ENCODE data around the gene FOSB. TPM values are rescaled to one million over a fixed set of nuclear protein-coding genes. Genes with fewer than 3 reads are reported as not detected.

Gene FOSB
- total and polyA plus RNA-seq, 2 donors from 2014 or later: 0.73 to 0.98 TPM

- no peak for FAIRE-seq
- H3K9ac ChIP-seq (ENCODE audit: low read length in 3 of 3): no peak overlapping the region
- H3K4me1 ChIP-seq (ENCODE audit: control insufficient read depth in 2 of 3, insufficient read depth in 2 of 3, low read depth in 1 of 3, low read length in 3 of 3): no peaks in the 10 kb centered on the region
- H3K9me3 ChIP-seq (ENCODE audit: control insufficient read depth in 2 of 3, insufficient read depth in 1 of 3, low read length in 3 of 3): no peaks in the 10 kb centered on the region
- no peak for TF ChIP-seq CTCF (IDR thresholded peaks at IDR 0.05; ENCODE audit: borderline replicate concordance, extremely low read depth, insufficient read depth)
- peak in 1 of 5 donors; percentile 75 for DNase-seq
- H3K27ac ChIP-seq (ENCODE audit: low read depth in 2 of 2, low read length in 2 of 2): no peak overlapping the region
- peaks cover 5 to 13% (median 6%) of the 10 kb centered on the region in 3 donors for H3K36me3 ChIP-seq (ENCODE audit: control insufficient read depth in 2 of 3, insufficient read depth in 3 of 3, low read length in 3 of 3)
- no peak overlapping the region for H3K4me3 ChIP-seq (ENCODE audit: low read length in 3 of 3)
- intact Hi-C loops (cut with DNase I): no loop called here
- H3K27me3 ChIP-seq (ENCODE audit: control insufficient read depth, insufficient read depth, low read length): no peaks in the 10 kb centered on the region
These were observed 54.5 kb downstream of the FOSB start for GRCh38 chr19:45522010-45522941.

DNA sequence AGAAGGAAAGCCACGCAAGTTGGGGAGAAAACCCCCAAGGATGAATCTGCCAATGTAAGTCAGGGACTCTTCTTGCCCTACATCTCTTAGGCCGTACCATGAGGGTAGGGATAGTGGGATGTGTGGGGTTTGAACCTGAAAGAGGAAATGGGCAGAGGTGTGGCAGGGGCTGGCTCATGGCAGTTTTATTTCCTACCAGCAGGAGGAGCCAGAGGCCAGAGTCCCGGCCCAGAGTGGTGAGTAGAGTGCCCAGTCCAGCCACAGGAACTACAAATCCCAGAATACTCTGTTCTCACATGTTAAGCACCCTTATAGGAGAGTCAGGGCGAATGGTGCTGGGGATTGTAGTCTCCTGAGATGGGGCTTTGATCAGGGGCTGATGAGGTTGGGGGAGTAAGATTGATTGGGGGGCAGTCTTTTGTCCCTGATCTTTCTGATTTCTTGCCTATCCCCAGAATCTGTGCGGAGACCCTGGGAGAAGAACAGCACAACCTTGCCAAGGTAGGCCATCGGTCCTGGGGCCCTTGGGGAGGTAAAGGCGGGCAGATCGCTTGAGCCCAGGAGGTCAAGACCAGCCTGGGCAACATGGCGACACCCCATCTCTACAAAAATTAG is 56.0 kb downstream of the FOSB start:
- TF ChIP-seq CTCF (IDR thresholded peaks at IDR 0.05; ENCODE audit: borderline replicate concordance, extremely low read depth, insufficient read depth): peak; percentile 92
- Histone ChIP-seq H3K36me3 (ENCODE audit: control insufficient read depth in 2 of 3, insufficient read depth in 3 of 3, low read length in 3 of 3) (peaks cover 5 to 13% (median 6%) of the 10 kb centered on the region in 3 donors), H3K9me3 (ENCODE audit: control insufficient read depth in 2 of 3, insufficient read depth in 1 of 3, low read length in 3 of 3) (no peaks in the 10 kb centered on the region), H3K4me3 (ENCODE audit: low read length in 3 of 3) (no peak overlapping the region), H3K4me1 (ENCODE audit: control insufficient read depth in 2 of 3, insufficient read depth in 2 of 3, low read depth in 1 of 3, low read length in 3 of 3) (peaks cover 0 to 3% (median 0%) of the 10 kb centered on the region in 3 donors), H3K27ac (ENCODE audit: low read depth in 2 of 2, low read length in 2 of 2) (no peak overlapping the region), H3K27me3 (ENCODE audit: control insufficient read depth, insufficient read depth, low read length) (no peaks in the 10 kb centered on the region), H3K9ac (ENCODE audit: low read length in 3 of 3) (no peak overlapping the region)
- DNase-seq: peak; percentile 87 to 95 (median 88)
- FAIRE-seq: peak; percentile 33
- intact Hi-C loops (cut with DNase I): no loop called here

DNA sequence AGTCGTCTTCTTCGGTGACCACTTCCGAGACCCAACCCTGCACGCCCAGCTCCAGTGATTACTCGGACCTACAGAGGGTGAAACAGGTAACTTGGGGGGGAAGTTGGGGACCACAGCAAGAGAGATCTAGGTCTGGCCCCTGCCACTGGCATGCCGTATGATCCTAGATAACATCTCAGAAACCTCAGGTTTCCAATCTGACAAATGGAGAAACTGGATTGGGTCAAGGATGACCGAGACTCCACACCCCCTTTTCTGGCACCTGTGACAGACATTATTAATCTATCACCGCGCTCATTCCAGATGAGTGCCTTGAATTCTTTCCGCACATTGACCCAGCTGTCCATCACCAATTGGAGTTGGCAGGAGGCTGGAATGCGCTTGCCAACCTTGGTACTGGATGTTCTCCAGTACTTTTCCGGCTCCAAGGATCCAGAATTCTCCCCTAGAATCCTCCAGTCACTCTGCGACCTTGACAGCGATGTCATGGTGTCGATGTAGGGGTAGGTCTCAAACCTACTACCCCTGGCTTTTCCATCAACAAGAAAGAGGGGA is 56.9 kb downstream of the FOSB start:
- H3K4me1 ChIP-seq (ENCODE audit: control insufficient read depth in 2 of 3, insufficient read depth in 2 of 3, low read depth in 1 of 3, low read length in 3 of 3): peaks cover 0 to 7% (median 0%) of the 10 kb centered on the region in 3 donors
- no peak overlapping the region for H3K4me3 ChIP-seq (ENCODE audit: low read length in 3 of 3)
- H3K27ac ChIP-seq (ENCODE audit: low read depth in 2 of 2, low read length in 2 of 2): peak overlapping the region in 1 of 2 donors; percentile 40
- FAIRE-seq: no peak
- H3K27me3 ChIP-seq (ENCODE audit: control insufficient read depth, insufficient read depth, low read length): peaks cover 2% of the 10 kb centered on the region
- no peak for DNase-seq
- no peak overlapping the region for H3K9ac ChIP-seq (ENCODE audit: low read length in 3 of 3)
- H3K9me3 ChIP-seq (ENCODE audit: control insufficient read depth in 2 of 3, insufficient read depth in 1 of 3, low read length in 3 of 3): no peaks in the 10 kb centered on the region
- H3K36me3 ChIP-seq (ENCODE audit: control insufficient read depth in 2 of 3, insufficient read depth in 3 of 3, low read length in 3 of 3): peaks cover 5 to 13% (median 6%) of the 10 kb centered on the region in 3 donors
- intact Hi-C loops (cut with DNase I): no loop called here
- no peak for TF ChIP-seq CTCF (IDR thresholded peaks at IDR 0.05; ENCODE audit: borderline replicate concordance, extremely low read depth, insufficient read depth)

Small RNA genes lying within 50 kb of the gene (microRNA-seq; reads per million reads assigned to microRNA genes)
- not detected for gene MIR6088

Other genes with a start within 250 kb of the FOSB start
- 19.0 TPM for gene EXOC3L2, start 222.6 kb upstream of the FOSB start, total RNA-seq
- gene EXOC3L2, start 222.6 kb upstream of the FOSB start, polyA plus RNA-seq (ENCODE audit: insufficient read depth, low read depth, low replicate concordance): 15.4 TPM
- 29.7 TPM for gene MARK4, start 216.7 kb upstream of the FOSB start, total RNA-seq
- 13.6 TPM for gene MARK4, start 216.7 kb upstream of the FOSB start, polyA plus RNA-seq (ENCODE audit: insufficient read depth, low read depth, low replicate concordance)
- not detected for gene CKM, start 145.1 kb upstream of the FOSB start, total RNA-seq
- 1.3 TPM for gene CKM, start 145.1 kb upstream of the FOSB start, polyA plus RNA-seq (ENCODE audit: insufficient read depth, low read depth, low replicate concordance)
- gene KLC3, start 127.2 kb upstream of the FOSB start, total RNA-seq: 3.3 TPM
- 4.5 TPM for gene KLC3, start 127.2 kb upstream of the FOSB start, polyA plus RNA-seq (ENCODE audit: insufficient read depth, low read depth, low replicate concordance)
- 19.0 TPM for gene ERCC2, start 97.4 kb upstream of the FOSB start, total RNA-seq
- gene ERCC2, start 97.4 kb upstream of the FOSB start, polyA plus RNA-seq (ENCODE audit: insufficient read depth, low read depth, low replicate concordance): 16.7 TPM
- 32.4 TPM for gene PPP1R13L, start 62.9 kb upstream of the FOSB start, total RNA-seq
- gene PPP1R13L, start 62.9 kb upstream of the FOSB start, polyA plus RNA-seq (ENCODE audit: insufficient read depth, low read depth, low replicate concordance): 21.4 TPM
- gene POLR1G, start 61.4 kb upstream of the FOSB start, total RNA-seq: 3.9 TPM
- 2.4 TPM for gene POLR1G, start 61.4 kb upstream of the FOSB start, polyA plus RNA-seq (ENCODE audit: insufficient read depth, low read depth, low replicate concordance)
- gene ERCC1, start 44.1 kb upstream of the FOSB start, total RNA-seq: 60.8 TPM
- 107 TPM for gene ERCC1, start 44.1 kb upstream of the FOSB start, polyA plus RNA-seq (ENCODE audit: insufficient read depth, low read depth, low replicate concordance)
- 7.3 TPM for gene RTN2, start 29.1 kb downstream of the FOSB start, total RNA-seq
- 8.2 TPM for gene RTN2, start 29.1 kb downstream of the FOSB start, polyA plus RNA-seq (ENCODE audit: insufficient read depth, low read depth, low replicate concordance)
- gene PPM1N, start 30.4 kb downstream of the FOSB start, total RNA-seq: 2.2 TPM
- gene PPM1N, start 30.4 kb downstream of the FOSB start, polyA plus RNA-seq (ENCODE audit: insufficient read depth, low read depth, low replicate concordance): 0.69 TPM
- 105 TPM for gene VASP, start 39.5 kb downstream of the FOSB start, total RNA-seq
- gene VASP, start 39.5 kb downstream of the FOSB start, polyA plus RNA-seq (ENCODE audit: insufficient read depth, low read depth, low replicate concordance): 36.3 TPM
- 19.1 TPM for gene OPA3, start 116.8 kb downstream of the FOSB start, total RNA-seq
- 8.1 TPM for gene OPA3, start 116.8 kb downstream of the FOSB start, polyA plus RNA-seq (ENCODE audit: insufficient read depth, low read depth, low replicate concordance)
- gene GPR4, start 134.2 kb downstream of the FOSB start, total RNA-seq: 9.7 TPM
- gene GPR4, start 134.2 kb downstream of the FOSB start, polyA plus RNA-seq (ENCODE audit: insufficient read depth, low read depth, low replicate concordance): 6.8 TPM
- 93.8 TPM for gene EML2, start 171.4 kb downstream of the FOSB start, total RNA-seq
- 36.6 TPM for gene EML2, start 171.4 kb downstream of the FOSB start, polyA plus RNA-seq (ENCODE audit: insufficient read depth, low read depth, low replicate concordance)
- gene GIPR, start 200.2 kb downstream of the FOSB start, total RNA-seq: 3.3 TPM
- gene GIPR, start 200.2 kb downstream of the FOSB start, polyA plus RNA-seq (ENCODE audit: insufficient read depth, low read depth, low replicate concordance): 0.65 TPM
- 252 TPM for gene SNRPD2, start 224.0 kb downstream of the FOSB start, total RNA-seq
- gene SNRPD2, start 224.0 kb downstream of the FOSB start, polyA plus RNA-seq (ENCODE audit: insufficient read depth, low read depth, low replicate concordance): 358 TPM
- 8.0 TPM for gene QPCTL, start 224.7 kb downstream of the FOSB start, total RNA-seq
- 6.8 TPM for gene QPCTL, start 224.7 kb downstream of the FOSB start, polyA plus RNA-seq (ENCODE audit: insufficient read depth, low read depth, low replicate concordance)

Data from kidney (tissue), 14 donors.